Mammary epithelial cell (primary cell): ENCODE measurements around the gene KSR2.

Experiments
- EZH2 ChIP-seq: IDR thresholded peaks from 2 replicates; pipeline ENCODE4 v1.6.1; 2012; ENCODE audit warnings: low read length, inconsistent platforms, borderline replicate concordance
- TF ChIP-seq, protein P1 (sequence below), 2 donors: IDR thresholded peaks in 1 of 2; conservative IDR thresholded peaks in 1 of 2; 2 replicates each; pipeline ENCODE4 v1.5.1; 2011 to 2012; ENCODE audit warnings: inconsistent platforms in 2 of 2, low read length in 2 of 2, mild to moderate bottlenecking in 2 of 2, control low read depth in 1 of 2, low read depth in 1 of 2; ENCODE audit not compliant: insufficient read depth in 1 of 2; ENCODE audit errors: extremely low read depth in 1 of 2

DNA sequence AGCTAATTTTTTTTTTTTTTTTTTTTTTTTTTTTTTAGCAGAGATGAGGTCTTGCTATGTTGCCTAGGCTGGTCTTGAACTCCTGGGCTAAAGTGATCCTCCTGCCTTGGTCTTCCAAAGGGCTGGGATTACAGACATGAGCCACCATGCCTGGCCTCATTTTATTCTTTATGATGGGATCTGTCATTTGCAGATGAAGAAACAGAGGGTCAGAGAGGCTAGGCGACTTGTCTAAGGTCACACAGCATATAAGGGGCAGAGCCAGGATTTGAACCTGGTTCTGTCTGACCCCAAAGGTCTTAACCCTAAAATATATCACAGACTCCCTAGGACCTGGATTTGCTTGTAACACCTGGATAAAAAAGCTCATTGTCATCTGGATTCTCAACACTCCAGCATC, 282.6 kb downstream of the KSR2 start:
- TF ChIP-seq, protein P1, sequence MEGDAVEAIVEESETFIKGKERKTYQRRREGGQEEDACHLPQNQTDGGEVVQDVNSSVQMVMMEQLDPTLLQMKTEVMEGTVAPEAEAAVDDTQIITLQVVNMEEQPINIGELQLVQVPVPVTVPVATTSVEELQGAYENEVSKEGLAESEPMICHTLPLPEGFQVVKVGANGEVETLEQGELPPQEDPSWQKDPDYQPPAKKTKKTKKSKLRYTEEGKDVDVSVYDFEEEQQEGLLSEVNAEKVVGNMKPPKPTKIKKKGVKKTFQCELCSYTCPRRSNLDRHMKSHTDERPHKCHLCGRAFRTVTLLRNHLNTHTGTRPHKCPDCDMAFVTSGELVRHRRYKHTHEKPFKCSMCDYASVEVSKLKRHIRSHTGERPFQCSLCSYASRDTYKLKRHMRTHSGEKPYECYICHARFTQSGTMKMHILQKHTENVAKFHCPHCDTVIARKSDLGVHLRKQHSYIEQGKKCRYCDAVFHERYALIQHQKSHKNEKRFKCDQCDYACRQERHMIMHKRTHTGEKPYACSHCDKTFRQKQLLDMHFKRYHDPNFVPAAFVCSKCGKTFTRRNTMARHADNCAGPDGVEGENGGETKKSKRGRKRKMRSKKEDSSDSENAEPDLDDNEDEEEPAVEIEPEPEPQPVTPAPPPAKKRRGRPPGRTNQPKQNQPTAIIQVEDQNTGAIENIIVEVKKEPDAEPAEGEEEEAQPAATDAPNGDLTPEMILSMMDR (conservative IDR thresholded peaks at IDR 0.05 in 1 of 2, IDR thresholded peaks at IDR 0.05 in 1 of 2; ENCODE audit: extremely low read depth in 1 of 2, insufficient read depth in 1 of 2, low read depth in 1 of 2, low read length in 2 of 2): no peak
- no peak for TF ChIP-seq EZH2
